Smooth muscle cell of the brain vasculature (primary cell): ENCODE measurements around the gene ERFE.

Source experiments
- DNase-seq: peaks from one replicate; pipeline ENCODE4 v3.0.0-alpha.2; 2012; ENCODE audit warnings: low read depth, low spot score

ERFE gene

GRCh38 chr2:238139196-238140039, 19.4 kb upstream of the ERFE start:
- DNase-seq, result no peak

DNA sequence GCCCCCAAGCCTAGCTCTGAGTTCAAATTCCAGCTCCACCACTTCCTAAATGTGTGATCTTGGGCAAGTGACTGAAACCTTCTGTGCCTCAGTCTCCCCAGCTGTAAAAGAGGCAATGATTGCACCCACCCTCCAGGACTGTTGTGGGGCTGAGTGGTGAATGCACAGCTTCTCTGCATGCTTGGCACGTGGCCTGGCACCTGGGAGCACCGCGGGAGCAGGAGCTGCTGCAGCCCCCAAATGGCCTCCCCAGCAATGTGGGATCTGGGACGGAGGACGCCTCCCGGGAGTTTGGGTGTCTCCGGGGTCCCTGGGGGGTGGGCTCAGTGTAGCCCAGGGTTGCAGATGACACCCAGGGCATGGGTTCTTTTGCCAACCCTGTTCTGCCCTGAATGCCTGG, 18.7 kb upstream of the ERFE start:
- DNase-seq, result no peak

DNA sequence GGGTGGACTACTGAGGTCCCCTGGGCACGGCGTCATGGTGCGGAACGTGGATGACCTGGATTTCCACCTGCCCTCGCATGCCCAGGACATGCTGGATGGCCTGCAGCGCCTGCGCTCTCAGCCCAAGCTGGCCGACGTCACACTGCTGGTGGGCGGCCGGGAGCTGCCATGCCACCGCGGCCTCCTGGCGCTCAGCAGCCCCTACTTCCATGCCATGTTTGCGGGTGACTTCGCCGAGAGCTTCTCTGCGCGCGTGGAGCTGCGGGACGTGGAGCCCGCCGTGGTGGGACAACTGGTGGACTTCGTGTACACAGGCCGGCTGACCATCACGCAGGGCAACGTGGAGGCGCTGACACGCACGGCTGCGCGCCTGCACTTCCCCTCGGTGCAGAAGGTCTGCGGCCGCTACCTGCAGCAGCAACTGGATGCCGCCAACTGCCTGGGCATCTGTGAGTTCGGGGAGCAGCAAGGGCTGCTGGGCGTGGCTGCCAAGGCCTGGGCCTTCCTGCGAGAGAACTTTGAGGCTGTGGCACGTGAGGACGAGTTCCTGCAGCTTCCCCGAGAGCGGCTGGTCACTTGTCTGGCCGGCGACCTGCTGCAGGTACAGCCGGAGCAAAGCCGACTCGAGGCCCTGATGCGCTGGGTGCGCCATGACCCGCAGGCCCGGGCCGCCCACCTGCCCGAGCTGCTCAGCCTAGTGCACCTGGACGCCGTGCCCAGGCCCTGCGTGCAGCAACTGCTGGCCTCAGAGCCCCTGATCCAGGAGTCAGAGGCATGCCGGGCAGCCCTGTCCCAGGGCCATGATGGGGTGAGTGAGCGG, 17.8 kb upstream of the ERFE start:
- DNase-seq, result no peak

GRCh38 chr2:238141541-238142318, 17.0 kb upstream of the ERFE start:
- no peak for DNase-seq

DNA sequence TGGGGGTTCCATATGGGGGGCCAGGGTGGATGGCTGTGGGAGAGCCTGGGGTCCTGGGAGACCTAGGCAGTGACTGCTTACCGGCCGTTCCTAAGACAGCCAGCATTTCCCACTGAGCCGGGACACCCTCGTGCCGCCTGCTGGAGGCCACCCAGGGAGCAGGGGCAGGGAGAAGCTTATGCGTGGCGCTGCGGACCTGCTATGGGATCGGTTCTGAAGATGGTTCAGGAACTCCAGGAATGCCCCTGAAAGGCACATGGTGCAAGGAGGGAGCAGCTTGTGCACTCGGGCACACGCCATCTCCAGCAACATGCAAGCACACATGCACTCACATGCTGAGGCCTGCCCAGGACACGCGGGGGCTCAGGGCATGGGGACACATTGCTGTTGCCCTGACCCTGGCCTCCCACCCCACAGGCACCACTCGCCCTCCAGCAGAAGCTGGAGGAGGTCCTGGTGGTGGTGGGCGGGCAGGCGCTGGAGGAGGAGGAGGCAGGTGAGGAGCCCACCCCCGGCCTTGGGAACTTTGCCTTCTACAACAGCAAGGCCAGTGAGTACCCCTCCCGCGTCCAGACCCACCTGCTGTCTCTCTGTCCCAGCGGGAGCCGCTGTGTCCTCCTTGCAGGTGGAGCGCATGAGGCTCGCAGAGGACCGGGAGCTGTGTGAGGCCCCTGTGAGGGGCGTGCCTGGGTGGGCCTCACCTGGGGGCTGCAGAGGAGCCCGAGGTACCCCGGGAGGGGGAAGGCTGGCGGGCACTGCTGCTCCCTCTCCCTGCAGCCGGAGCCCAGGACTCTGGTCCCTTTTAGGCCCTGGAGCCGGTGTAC, 16.2 kb upstream of the ERFE start:
- no peak for DNase-seq

DNA sequence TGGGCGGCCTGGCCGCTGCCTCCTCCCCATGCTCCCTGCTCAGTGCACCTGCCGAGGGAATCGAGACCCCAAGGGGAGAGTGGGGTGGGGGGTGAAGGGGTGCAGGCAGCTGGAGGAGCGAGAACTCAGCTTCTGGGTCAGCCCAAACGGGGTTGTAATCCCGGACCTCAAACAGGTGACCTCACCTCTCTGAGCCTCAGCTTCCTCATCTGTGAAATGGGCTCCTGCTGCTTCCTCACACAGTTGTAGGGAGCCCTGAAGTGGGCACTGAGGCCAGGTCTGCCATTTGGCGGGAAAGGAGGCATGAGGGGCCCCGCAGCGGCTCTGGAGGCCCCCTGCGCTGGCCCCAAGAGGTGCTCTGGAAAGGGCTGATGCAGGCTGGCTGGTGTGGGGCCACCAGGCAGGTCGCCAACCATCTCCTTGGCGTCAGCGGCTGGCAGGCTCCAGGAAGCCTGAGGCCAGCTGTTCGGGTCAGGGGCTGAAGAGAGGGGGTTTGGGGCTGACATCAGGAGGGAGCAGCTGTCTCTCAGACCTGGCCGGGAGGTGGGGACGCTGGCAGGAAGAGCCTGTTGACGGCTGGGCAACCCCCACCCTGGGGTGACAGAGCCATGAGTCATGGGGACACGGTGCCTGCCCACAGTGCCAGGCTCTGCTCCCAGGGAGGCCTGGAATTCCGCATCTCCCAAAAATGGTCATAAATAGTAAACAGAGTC, 15.4 kb upstream of the ERFE start:
- DNase-seq, result no peak

- DNase-seq, result no peak
Measured at GRCh38 chr2:238144262-238144661, 14.5 kb upstream of the ERFE start.

DNA sequence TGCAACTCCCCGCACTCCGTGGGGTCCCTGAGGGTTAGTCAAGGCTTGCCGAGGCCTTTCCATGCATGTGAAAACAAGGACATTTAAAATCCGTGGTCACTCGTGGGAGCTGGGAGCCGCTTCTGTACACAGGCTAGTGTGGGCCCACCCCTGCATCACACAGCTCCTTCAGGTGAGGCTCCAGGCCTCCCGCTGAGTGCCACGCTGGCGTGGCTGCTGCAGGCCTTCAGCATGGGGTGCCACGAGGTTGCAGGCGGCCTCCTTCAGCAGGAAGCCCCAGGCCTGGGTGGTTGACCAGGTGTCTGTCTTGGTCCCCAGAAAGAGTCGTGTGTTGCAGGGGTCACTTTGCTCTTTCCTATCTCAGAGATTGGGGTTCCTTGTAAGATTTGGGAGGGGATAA, 13.7 kb upstream of the ERFE start:
- DNase-seq, result no peak

GRCh38 chr2:238145851-238146250, 12.9 kb upstream of the ERFE start:
- DNase-seq, result no peak

DNA sequence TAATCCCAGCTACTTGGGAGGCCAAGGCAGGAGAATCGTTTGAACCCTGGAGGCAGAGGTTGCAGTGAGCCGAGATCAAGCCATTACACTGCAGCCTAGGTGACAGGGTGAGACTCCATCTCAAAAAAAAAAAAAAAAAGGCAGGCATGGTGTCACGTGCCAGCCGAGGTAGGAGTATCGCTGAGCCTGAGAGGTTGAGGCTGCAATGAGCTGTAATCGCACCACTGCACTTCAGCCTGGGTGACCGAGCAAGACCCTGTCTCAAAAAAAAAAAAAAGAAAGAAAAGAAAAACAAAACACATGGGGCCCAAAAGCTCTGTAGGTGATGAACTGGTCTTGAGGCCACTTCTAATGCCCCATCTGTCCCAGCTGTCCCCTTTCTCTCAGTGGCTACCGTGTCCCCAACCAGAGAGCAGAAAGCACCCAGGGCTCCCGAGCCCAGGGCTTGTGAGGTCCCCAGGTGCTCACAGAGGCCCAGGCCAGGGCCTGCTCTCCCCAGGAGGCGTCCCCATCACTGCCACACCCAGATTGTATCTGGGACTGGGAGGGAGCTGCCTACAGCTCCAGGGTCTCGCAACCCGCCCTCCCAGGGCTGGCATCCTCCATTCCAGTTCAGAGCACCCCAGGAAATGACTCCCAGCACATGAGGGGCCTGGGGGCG, 11.8 kb upstream of the ERFE start:
- DNase-seq, result no peak

GRCh38 chr2:238148981-238149380, 9.8 kb upstream of the ERFE start:
- no peak for DNase-seq

DNA sequence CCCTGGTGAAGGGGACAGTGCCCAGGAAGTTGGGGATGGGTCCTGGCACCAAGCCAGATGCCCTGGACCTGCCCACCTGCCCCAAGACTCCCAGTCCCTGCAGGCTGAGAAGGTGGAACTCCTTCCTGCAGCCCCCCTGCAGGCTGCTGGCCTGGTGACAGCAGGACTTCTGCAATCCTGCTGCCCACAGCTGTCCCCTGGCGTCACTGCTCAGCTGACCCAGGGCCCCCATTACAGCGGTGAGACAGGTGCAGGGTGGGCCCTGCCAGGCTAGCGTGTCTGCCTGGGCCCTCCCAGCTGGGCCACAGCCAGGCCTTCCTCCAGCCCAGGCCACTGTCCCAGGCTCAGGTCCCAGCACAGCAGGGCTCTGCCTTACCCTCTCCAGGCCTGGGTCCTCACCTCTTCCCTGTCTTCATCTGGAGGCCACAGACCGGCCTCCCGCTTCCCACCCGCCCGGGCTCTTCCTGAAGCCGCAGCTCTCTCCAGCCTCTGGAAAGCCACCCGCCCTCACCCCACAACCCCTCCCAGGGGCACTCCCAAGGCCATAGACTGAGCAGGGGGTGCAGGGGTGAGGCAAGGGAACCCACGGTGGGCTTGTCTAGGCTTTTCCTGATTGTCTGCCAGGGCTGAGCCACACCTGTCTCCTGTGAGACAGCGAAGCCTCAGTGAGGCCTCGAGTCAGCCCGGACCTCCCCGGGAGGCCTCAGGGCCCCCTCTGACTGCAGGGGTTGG, 8.8 kb upstream of the ERFE start:
- DNase-seq, result no peak

DNA sequence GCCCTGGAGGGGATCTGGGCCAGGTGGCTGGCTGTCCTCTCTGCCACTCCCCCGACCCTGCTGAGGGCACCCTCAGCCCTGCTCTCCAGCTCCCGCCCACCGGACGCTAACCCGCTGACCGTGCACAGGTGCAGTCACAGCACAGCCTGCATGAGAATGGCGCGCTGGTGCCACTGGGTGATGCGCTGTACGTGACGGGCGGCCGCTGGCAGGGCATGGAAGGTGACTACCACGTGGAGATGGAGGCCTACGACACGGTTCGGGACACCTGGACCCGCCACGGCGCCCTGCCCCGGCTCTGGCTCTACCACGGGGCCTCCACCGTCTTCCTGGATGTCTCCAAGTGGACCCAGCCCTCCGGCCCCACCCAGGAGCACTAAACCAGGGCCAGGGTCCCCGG, 8.1 kb upstream of the ERFE start:
- DNase-seq, result no peak

GRCh38 chr2:238151205-238151604, 7.6 kb upstream of the ERFE start:
- DNase-seq, result no peak

GRCh38 chr2:238151628-238152235, 7.0 kb upstream of the ERFE start:
- DNase-seq, result no peak

DNA sequence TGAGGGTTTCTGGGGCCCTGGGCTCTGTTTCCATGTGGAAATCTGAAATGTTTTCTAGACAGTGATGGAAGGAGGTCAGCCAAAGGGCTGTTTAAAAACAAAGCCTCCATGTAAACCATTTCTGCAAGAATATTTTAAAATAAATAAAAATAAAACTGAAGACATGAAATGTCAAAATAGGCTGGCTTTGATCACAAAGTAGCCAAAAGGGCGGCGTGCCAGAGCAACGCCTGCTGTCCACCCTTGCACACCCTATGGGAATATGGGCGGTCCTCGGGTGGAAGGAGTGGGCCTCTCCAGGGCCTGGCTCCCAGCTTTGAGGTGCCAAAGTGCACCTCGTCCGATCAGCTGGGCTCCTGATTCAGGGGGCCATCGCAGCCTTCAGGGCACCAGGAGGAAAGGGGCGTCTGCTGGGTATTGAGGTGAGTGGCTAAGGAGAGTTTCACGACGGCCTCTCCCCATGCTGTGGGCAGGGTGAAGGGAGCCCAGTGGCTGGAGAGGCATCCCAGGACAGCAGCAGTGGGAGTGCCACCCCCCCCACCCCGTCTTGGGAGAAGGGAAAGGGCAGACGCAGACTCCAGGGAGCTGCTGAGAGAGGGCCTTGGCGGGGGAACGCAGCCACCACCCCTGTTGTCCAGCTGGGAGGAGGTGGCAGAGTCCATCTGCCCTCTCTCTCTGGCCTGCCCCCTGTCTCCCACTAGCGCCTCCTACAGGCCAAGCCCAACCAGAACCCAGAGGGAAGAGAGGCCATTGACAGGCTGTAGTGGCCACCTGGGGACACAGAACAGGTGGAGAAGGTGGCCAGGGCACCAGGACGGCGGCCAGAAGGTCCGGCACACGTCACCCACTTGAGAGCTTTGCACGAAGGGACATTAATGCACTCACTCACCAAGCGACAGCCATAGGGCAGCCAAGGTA, 5.7 kb upstream of the ERFE start:
- no peak for DNase-seq

GRCh38 chr2:238154570-238154969, 4.2 kb upstream of the ERFE start:
- no peak for DNase-seq
